GM10248 (cell line): Measurements from ENCODE around the gene BRSK2.

Experiments
- CTCF ChIA-PET: fragments of 300-600 bp; sonication (Branson Sonifier 250); formaldehyde crosslinking; extraction: SDS; loops from one replicate; lab custom pipeline; 2021; ENCODE audit warnings: antibody characterized with exemption; lab: Yijun Ruan, JAX
- POLR2A ChIA-PET: fragments of 350-650 bp; sonication (Branson Sonifier 250); formaldehyde crosslinking; extraction: SDS; loops from one replicate; lab custom pipeline; 2020; ENCODE audit warnings: antibody characterized with exemption; lab: Yijun Ruan, JAX
- DNase-seq: peaks from one replicate; pipeline ENCODE4 v3.0.0; 2012; ENCODE audit errors: extremely low spot score
- CTCF ChIP-seq: IDR thresholded peaks from 2 replicates; pipeline ENCODE4 v1.5.1; 2012; ENCODE audit warnings: mild to moderate bottlenecking, low read depth; ENCODE audit errors: extremely low read depth, missing control alignments, control extremely low read depth

BRSK2 gene

DNA sequence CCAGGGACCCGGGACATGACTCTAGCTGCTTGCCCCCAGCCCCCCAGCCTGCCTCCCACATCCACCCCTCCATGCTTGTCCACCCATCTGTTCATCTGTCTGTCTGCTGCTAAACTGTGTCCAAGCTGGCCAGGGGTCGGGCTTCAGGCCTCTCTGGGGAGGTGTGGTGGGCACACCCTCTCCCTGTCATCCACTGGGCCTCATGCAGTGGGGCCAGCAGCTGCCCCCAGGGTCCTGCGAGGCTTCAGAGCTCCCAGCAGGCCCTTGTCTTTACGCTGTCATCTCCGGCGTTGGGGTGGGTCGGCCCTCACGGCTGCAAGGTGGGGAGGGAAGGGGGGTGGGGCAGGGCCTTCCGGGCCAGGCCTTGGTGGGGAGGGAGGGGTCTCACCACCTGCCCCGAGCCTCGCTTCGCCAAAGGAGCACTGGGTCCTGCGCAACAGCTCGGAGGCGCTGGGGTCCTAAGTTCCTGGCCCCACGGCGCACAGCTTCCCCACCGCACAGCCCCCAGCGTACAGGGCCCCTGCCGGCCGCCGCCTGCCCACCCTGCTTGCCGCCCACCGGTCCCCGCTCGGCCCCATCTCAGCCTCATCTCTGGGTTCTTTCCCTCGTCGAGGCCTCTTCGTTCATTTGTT lies 70.1 kb downstream of the BRSK2 start:
- ChIA-PET CTCF (no interaction called here), POLR2A (no interaction called here)
- DNase-seq: no peak
- TF ChIP-seq CTCF: no peak

DNA sequence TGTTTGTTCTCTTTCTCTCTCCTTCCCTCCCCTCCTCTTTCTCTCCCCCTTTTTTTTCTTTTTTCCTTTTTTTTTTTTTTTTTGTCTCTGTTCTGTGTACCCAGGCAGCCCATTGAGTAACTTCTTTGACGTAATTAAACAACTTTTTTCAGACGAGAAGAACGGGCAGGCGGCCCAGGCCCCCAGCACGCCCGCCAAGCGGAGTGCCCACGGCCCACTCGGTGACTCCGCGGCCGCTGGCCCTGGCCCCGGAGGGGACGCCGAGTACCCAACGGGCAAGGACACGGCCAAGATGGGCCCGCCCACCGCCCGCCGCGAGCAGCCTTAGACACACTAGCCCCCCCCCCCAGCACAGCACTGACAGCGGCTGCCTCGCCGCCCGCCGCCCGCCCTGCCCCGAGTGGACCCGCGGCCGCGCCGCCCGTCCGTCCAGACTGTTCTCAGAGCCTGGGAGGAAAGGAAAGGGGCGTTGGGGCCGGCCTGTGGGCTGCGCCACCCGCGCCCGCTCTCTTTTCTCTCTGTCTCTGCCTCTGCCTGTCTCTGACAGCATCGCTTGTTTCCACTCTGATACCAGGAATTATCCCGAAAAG lies 70.8 kb downstream of the BRSK2 start:
- CTCF ChIA-PET: no interaction called here

DNA sequence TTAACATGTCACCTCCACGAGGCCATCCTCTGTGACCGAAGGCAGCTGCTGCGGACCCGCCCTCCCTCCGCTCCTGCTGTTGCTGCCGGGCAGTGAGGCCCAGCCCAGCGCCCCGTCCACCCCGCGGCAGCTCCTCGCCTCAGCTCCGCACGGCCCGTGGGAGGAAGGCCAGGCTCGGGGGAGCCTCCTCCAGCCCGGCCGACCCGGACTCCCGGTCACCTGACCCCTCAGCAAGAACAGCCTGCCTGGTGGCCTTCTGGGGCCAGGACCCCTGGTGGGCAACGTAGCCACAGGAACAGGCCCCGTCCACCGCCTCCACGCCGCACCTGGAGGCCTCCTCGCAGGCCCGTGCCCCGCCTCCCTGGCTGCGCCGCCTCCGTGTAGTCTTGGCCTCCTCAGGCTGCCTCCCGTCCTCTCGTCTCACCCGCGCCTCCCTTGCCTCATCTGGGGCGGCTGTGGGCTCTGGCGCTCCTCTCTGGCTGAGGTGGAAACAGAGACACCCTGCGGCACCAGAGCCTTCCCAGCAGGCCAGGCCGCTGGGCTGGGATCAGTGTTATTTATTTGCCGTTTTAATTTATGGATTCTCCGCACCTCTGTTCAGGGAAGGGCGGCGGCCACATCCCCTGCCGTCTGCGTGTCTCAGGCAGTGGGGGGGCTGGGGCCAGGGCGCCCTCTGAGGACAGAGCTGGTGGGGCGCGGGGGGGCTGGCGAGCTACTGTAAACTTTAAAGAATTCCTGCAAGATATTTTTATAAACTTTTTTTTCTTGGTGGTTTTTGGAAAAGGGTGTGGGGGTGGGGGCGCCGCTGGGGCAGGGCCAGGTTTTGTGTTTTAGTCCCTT lies 71.5 kb downstream of the BRSK2 start:
- CTCF ChIA-PET: no interaction called here
- POLR2A ChIA-PET: no interaction called here
- no peak for DNase-seq
- TF ChIP-seq CTCF: no peak

More for the DNA sequence above, 70.8 kb downstream of the BRSK2 start:
- DNase-seq: no peak
- POLR2A ChIA-PET: no interaction called here
- no peak for TF ChIP-seq CTCF

GRCh38 chr11:1461826-1462697 lies 72.3 kb downstream of the BRSK2 start:
- POLR2A ChIA-PET: no interaction called here
- CTCF ChIA-PET: no interaction called here
- no peak for DNase-seq

GRCh38 chr11:1462698-1462975 lies 72.9 kb downstream of the BRSK2 start:
- DNase-seq: no peak
- CTCF ChIA-PET: no interaction called here
- no peak for TF ChIP-seq CTCF
- POLR2A ChIA-PET: no interaction called here

More at GRCh38 chr11:1461826-1462697, 72.3 kb downstream of the BRSK2 start:
- no peak for TF ChIP-seq CTCF

- ChIA-PET POLR2A (no interaction called here), CTCF (interaction anchor here (0.6 kb wide), 1 partner anchor 51 kb away, joined by 3 read pairs; no protein-coding TSS in a partner anchor)
- TF ChIP-seq CTCF: no peak
- DNase-seq: no peak
These were observed 73.3 kb downstream of the BRSK2 start for GRCh38 chr11:1463056-1463455.
